ENCODE results near the gene AKT3. TPM values are rescaled to one million over a fixed set of nuclear protein-coding genes. Genes with fewer than 3 reads are reported as not detected.

The AKT3 gene
- total RNA-seq, 2 experiments from 2014 or later: 36.9 to 38.7 TPM

- ChIA-PET CTCF (no interaction called here), POLR2A (no interaction called here)
Observed at GRCh38 chr1:243585982-243586381, 264.1 kb downstream of the AKT3 start.

- CTCF ChIA-PET: interaction anchor here (0.6 kb wide), 1 partner anchor 270 kb away, joined by 3 read pairs; no protein-coding TSS in a partner anchor
- POLR2A ChIA-PET: no interaction called here
Observed at GRCh38 chr1:243582326-243582725, 267.7 kb downstream of the AKT3 start.

DNA sequence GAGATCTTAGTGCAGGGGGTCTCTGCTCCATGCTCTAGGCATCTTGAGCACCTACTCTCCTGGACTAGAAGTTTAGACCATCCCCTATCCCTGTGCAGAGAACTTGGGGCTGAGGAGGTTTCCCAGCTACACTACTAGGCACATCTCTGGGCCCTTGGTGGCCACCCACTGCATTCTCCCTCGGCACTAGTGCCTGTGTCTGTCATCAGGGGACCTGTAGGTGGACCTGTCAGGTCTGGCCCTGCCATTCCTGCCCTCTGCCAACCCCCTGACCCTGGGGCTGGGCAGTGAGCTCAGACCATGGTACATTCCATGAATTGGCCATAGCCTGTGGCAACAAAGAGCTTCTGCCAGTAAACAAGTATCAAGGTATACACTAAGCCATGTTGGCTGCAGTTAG lies 269.1 kb downstream of the AKT3 start:
- ChIA-PET CTCF (no interaction called here), POLR2A (no interaction called here)

GRCh38 chr1:243580072-243580471 lies 270.0 kb downstream of the AKT3 start:
- CTCF ChIA-PET: no interaction called here
- POLR2A ChIA-PET: no interaction called here

- POLR2A ChIA-PET: no interaction called here
- CTCF ChIA-PET: no interaction called here
Observed at GRCh38 chr1:243575070-243575469, 275.0 kb downstream of the AKT3 start.

GRCh38 chr1:243572940-243573339 lies 277.1 kb downstream of the AKT3 start:
- POLR2A ChIA-PET: no interaction called here

GRCh38 chr1:243568793-243569192 lies 281.2 kb downstream of the AKT3 start:
- POLR2A ChIA-PET: no interaction called here
- CTCF ChIA-PET: interaction anchor here (0.6 kb wide), 1 partner anchor 181 kb away, joined by 3 read pairs; no protein-coding TSS in a partner anchor

More at GRCh38 chr1:243572940-243573339, 277.1 kb downstream of the AKT3 start:
- CTCF ChIA-PET: no interaction called here

DNA sequence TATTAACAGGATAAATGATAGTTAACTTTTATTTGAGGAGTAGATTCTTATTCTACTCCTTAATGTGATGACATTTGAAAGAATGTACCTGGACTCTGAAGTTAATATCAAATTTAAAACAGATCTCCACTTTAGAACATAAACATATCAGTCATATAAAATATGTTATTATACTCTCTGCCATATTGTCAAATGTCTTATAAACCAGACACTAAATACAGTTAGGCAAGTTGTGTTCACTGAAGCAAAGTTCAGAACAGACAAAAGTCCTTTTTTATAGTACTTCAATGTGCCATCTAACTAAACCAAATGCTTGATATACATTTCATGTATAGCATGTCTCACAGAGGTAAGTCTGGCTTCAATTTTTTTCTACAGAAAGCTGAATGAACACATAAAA lies 285.2 kb downstream of the AKT3 start:
- POLR2A ChIA-PET: no interaction called here

DNA sequence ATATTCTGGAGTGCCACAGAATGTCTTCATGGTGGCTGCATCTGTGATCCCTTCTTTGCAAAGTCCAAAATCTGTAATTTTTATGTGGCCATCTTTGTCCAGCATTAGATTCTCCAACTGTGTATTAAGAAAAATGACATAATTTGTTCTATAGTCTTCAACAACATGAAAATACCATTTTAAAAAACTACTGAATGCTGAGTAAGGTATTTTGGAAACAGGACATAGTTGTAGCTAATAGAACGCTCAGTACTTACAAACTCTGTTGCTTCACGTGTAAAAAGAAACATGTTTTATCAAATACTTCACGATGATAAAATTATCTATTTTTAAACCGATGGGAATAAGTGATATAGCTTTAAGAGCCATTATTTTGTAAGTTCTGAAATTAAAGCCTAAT lies 286.3 kb downstream of the AKT3 start:
- CTCF ChIA-PET: no interaction called here
- POLR2A ChIA-PET: no interaction called here

More for the DNA sequence above, 285.2 kb downstream of the AKT3 start:
- CTCF ChIA-PET: no interaction called here

DNA sequence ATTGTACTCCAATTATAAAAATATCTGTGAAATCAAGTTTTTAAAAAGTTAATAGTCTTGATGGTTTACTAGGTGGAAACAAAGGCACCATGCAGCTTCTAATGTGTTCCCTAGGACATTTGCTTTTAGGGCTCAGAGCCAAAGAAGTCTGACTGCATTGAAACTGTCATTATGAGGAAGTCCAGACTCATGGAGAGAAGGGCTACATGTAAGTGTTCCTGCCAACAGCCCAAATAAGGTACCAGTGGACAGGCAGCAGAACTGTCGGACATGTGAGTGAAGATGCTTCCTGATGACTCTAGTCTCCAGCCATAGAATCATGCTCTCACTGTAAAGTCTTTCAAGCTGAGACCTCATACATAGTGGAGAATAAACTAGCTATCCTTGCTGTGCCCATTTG lies 287.6 kb downstream of the AKT3 start:
- CTCF ChIA-PET: interaction anchor here (1.1 kb wide), 1 partner anchor 16 kb away, joined by 3 read pairs; no protein-coding TSS in a partner anchor
- POLR2A ChIA-PET: no interaction called here

GRCh38 chr1:243561588-243562319 lies 288.3 kb downstream of the AKT3 start:
- ChIA-PET CTCF (interaction anchor here (1.1 kb wide), 1 partner anchor 15 kb away, joined by 3 read pairs; no protein-coding TSS in a partner anchor), POLR2A (no interaction called here)

DNA sequence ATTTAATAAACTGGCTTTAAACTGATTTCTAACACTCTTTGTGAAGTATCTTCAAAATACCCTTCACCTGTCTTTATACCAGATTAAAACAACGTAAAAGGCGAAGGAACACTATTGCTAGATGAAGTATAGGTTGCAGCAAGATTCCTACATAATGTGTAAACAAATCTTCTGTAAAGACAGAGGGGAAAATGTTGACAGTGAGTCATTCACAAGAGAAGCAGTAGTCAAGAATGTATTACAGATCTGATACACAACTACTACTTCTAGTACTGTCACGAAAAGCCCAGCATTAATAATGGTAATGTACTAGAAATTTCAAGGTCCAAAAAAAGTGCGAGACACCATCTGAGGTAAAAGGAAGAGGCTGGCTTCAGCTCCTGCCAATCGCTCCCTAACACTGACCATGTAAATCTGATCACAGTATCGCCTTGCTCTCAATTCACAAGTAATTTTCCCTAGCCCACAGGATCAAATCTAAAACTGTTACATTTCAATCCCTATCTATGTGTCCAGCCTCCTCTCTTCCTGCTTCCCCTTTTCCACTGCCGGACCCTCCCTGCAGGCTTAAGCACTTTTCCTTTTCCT lies 290.4 kb downstream of the AKT3 start:
- CTCF ChIA-PET: no interaction called here
- POLR2A ChIA-PET: no interaction called here

DNA sequence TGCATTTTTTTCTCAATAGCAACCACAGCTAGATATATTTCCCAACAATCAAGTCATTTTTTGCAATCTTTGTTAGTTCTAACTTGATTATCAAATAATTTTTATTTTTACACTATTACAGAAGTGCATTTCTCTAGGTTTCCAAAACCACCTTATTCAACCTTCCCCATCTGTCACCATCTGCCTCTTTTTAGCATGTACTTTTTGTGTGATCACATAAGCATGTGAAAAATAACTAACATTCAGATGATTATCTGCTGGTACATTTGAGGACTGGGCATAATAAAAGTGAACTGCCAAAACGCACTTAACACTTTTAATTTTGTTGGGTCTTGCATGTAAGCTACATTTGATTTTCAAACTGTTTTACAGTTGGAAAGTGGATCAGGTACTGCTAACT lies 291.5 kb downstream of the AKT3 start:
- ChIA-PET POLR2A (no interaction called here), CTCF (no interaction called here)

GRCh38 chr1:243557866-243558265 lies 292.2 kb downstream of the AKT3 start:
- POLR2A ChIA-PET: no interaction called here
- CTCF ChIA-PET: no interaction called here

GRCh38 chr1:243554686-243555085 lies 295.4 kb downstream of the AKT3 start:
- ChIA-PET POLR2A (no interaction called here), CTCF (interaction anchor here (0.6 kb wide), 1 partner anchor 216 kb away, joined by 4 read pairs; no protein-coding TSS in a partner anchor)

DNA sequence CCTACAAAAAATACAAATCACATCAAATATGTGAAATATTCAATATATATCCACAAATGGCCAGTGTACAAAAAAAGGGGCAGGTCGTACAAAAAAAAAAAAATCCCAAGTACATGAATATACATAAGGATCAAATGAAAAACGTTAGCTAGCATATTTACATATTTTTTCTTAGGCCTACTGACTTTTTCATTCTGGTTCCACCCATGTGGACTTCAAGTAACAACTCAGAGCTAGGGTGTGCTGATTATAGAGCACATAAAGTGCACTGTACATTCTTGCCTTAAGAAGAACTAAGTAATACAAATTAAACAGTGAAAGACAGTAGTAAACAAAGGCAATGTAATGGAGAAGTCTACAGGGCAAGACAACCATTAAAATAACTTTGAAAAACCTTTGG lies 297.0 kb downstream of the AKT3 start:
- CTCF ChIA-PET: no interaction called here
- POLR2A ChIA-PET: no interaction called here

- CTCF ChIA-PET: no interaction called here
- POLR2A ChIA-PET: no interaction called here
Observed at GRCh38 chr1:243550276-243550675, 299.8 kb downstream of the AKT3 start.

DNA sequence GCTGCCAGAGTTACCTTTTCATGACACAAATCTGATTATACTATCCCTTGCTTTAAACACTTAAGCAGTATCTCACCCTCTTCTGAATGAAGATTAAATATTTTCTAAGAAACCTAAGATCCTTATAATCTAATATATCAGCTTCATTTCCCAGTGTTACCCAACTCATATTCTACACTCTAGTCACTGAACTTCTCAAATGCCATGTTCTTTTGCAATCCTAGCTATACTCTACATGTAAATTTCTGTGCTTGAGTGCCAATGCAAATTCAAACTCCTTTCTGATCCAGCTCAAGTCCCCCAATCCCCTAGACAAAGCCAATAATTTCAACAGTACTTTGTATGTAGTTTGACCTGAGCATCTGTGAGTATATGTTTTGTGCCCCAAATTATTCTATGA lies 300.3 kb downstream of the AKT3 start:
- ChIA-PET POLR2A (no interaction called here), CTCF (no interaction called here)

DNA sequence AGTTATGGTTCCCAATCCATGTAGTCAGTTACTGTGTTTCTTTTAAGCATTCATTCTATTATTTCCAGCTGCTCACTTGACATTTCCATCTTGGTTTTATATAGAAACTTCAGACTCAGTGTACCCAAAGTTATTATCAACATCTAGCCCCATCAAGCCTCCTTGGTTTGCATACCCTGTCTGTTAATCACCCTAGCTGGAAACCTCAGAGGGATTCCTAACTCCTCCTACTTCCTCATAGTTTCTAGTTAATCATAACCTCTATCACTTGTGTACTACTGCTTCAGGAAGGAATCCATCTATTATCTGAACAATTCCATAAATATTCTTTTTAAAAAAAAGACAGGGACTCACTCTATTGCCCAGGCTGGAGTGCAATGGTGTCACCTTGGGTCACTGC lies 300.9 kb downstream of the AKT3 start:
- POLR2A ChIA-PET: no interaction called here
- CTCF ChIA-PET: no interaction called here

- POLR2A ChIA-PET: no interaction called here
- CTCF ChIA-PET: no interaction called here
Observed at GRCh38 chr1:243548516-243548915, 301.5 kb downstream of the AKT3 start.

- CTCF ChIA-PET: no interaction called here
- POLR2A ChIA-PET: no interaction called here
Observed at GRCh38 chr1:243547891-243548290, 302.2 kb downstream of the AKT3 start.

- ChIA-PET CTCF (interaction anchor here (0.7 kb wide), 1 partner anchor 16 kb away, joined by 3 read pairs; no protein-coding TSS in a partner anchor), POLR2A (no interaction called here)
Observed at GRCh38 chr1:243546457-243546856, 303.6 kb downstream of the AKT3 start.
